Hepatocyte (in vitro differentiated cells): ENCODE data around the gene FRG2B. TPM values are rescaled to one million over a fixed set of nuclear protein-coding genes. Genes with fewer than 3 reads are reported as not detected.

Source experiments
- DNase-seq: peaks from one replicate; pipeline ENCODE4 v3.0.0-alpha.2; 2016; ENCODE audit warnings: low spot score
- H2AFZ ChIP-seq: fragments of 200-600 bp; sonication (generic); 2 replicates; pipeline ENCODE4 v1.6.0; 2016; ENCODE audit warnings: antibody characterized with exemption, mild to moderate bottlenecking
- H3K27ac ChIP-seq: fragments of 200-600 bp; sonication (generic); 2 replicates; pipeline ENCODE4 v1.5.1; 2016; ENCODE audit warnings: mild to moderate bottlenecking
- H3K27me3 ChIP-seq: fragments of 200-600 bp; sonication (generic); 2 replicates; pipeline ENCODE4 v1.6.1; 2016
- H3K36me3 ChIP-seq: fragments of 200-600 bp; sonication (generic); replicated peaks from 2 replicates; pipeline ENCODE4 v1.5.1; 2016; ENCODE audit warnings: low read depth; ENCODE audit not compliant: insufficient read depth
- H3K4me1 ChIP-seq: fragments of 200-600 bp; sonication (generic); 2 replicates; pipeline ENCODE4 v1.5.1; 2016; ENCODE audit warnings: mild to moderate bottlenecking, moderate library complexity; ENCODE audit not compliant: insufficient read depth
- H3K4me2 ChIP-seq: fragments of 200-600 bp; sonication (generic); 2 replicates; pipeline ENCODE4 v1.6.0; 2016
- H3K4me3 ChIP-seq: fragments of 200-600 bp; sonication (generic); 2 replicates; pipeline ENCODE4 v1.5.1; 2016; ENCODE audit warnings: mild to moderate bottlenecking
- H3K79me2 ChIP-seq: fragments of 200-600 bp; sonication (generic); 2 replicates; pipeline ENCODE4 v1.6.0; 2017; ENCODE audit warnings: mild to moderate bottlenecking
- H3K9me2 ChIP-seq: fragments of 200-600 bp; sonication (generic); replicated peaks from 2 replicates; pipeline ENCODE4 v1.6.0; 2017; ENCODE audit warnings: mild to moderate bottlenecking; ENCODE audit not compliant: insufficient read depth
- H3K9me3 ChIP-seq: fragments of 200-600 bp; sonication (generic); 2 replicates; pipeline ENCODE4 v1.5.1; 2016; ENCODE audit warnings: low read depth, mild to moderate bottlenecking
- H4K20me1 ChIP-seq: fragments of 200-600 bp; sonication (generic); 2 replicates; pipeline ENCODE4 v1.6.0; 2016; ENCODE audit warnings: mild to moderate bottlenecking; ENCODE audit not compliant: insufficient read depth, poor library complexity, severe bottlenecking
- EZH2 ChIP-seq: fragments of 200-600 bp; sonication (generic); IDR thresholded peaks from 2 replicates; pipeline ENCODE4 v1.6.1; 2016; ENCODE audit warnings: antibody characterized with exemption, mild to moderate bottlenecking, borderline replicate concordance
- EZH2phosphoT487 ChIP-seq: fragments of 200-600 bp; sonication (generic); IDR thresholded peaks from one replicate; pipeline ENCODE4 v1.6.1; 2018; ENCODE audit warnings: antibody characterized with exemption, mild to moderate bottlenecking, low read depth, moderate library complexity; ENCODE audit not compliant: unreplicated experiment, severe bottlenecking
- WGBS: methylation state at CpG from one replicate; pipeline ENCODE4 v1.1.6; 2016; ENCODE audit warnings: low lambda C conversion rate; ENCODE audit errors: missing lambda C conversion rate; 5-methylcytosine and 5-hydroxymethylcytosine counted together
- polyA plus RNA-seq: library from polyadenylated mRNA; unstranded; fragments of >200 nt; fragmentation: Nextera tagmentation; extraction: Ambion mirVana; gene quantifications from 2 replicates; pipeline ENCODE4 v1.2.1, GENCODE V29; 2016
- total RNA-seq: library from RNA; depleted of rRNA; stranded (reverse); fragments of >200 nt; gene quantifications from 2 replicates; pipeline ENCODE4 v1.2.3, GENCODE V29; 2014
- TF ChIP-seq, protein P1 (sequence below): fragments of 200-600 bp; sonication (generic); IDR thresholded peaks from 2 replicates; pipeline ENCODE4 v1.5.1; 2016; ENCODE audit warnings: antibody characterized with exemption, mild to moderate bottlenecking; ENCODE audit not compliant: poor library complexity

Gene FRG2B
- total and polyA plus RNA-seq, 2 experiments from 2014 or later, result not detected

DNA sequence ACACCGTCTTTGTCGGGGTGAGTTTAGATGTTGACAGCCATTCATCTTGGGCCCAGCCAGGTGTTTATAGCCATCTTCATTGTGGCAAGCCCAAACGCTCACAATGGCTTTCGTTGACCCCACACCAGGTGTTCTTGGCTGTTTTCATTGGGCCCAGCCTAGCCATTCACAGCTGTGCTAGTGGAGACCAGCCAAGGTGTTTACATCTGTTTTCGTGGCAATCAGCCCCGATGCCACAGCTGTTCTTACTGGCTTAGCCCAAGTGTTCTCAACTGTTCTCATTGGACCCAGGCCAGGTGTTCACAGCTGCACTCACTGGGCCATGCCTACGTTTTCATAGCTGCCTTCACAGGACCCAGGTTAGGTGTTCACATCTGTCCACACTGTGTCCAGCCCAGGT is 7.7 kb downstream of the FRG2B start:
- no peaks in the 10 kb centered on the region for H4K20me1 ChIP-seq
- no peaks in the 10 kb centered on the region for H3K4me1 ChIP-seq
- no peak overlapping the region for H2AFZ ChIP-seq
- H3K36me3 ChIP-seq, result no peaks in the 10 kb centered on the region
- no peak overlapping the region for H3K27ac ChIP-seq
- H3K27me3 ChIP-seq, result no peaks in the 10 kb centered on the region
- TF ChIP-seq EZH2phosphoT487, result no peak
- TF ChIP-seq EZH2, result no peak
- TF ChIP-seq, protein P1, sequence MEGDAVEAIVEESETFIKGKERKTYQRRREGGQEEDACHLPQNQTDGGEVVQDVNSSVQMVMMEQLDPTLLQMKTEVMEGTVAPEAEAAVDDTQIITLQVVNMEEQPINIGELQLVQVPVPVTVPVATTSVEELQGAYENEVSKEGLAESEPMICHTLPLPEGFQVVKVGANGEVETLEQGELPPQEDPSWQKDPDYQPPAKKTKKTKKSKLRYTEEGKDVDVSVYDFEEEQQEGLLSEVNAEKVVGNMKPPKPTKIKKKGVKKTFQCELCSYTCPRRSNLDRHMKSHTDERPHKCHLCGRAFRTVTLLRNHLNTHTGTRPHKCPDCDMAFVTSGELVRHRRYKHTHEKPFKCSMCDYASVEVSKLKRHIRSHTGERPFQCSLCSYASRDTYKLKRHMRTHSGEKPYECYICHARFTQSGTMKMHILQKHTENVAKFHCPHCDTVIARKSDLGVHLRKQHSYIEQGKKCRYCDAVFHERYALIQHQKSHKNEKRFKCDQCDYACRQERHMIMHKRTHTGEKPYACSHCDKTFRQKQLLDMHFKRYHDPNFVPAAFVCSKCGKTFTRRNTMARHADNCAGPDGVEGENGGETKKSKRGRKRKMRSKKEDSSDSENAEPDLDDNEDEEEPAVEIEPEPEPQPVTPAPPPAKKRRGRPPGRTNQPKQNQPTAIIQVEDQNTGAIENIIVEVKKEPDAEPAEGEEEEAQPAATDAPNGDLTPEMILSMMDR, result no peak
- no peak overlapping the region for H3K4me2 ChIP-seq
- no peaks in the 10 kb centered on the region for H3K9me3 ChIP-seq
- no peak for DNase-seq
- H3K79me2 ChIP-seq, result no peaks in the 10 kb centered on the region
- H3K9me2 ChIP-seq, result no peaks in the 10 kb centered on the region
- H3K4me3 ChIP-seq, result no peak overlapping the region
- 82% methylated on average over 7 of the region's 7 CpGs for WGBS

DNA sequence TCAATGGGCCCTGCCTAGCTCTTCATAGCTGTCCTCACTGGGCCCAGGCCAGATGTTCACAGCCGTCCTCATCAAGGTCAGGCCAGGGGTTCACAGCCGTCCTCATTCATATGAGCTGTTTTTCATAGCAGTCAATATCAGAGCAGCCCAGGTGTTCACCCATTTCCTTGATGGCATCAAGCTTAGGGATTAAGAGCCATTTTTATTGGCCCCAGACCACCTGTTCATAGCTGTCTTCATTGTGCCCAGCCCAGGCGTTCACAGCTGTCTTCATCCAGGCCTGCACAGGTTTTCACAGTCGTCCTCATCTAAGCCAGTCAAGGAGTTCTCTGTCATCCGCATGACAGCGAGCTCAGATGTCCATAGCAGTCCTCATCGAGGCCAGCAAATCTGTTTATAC is 9.4 kb downstream of the FRG2B start:
- Histone ChIP-seq H3K27ac (no peak overlapping the region), H3K36me3 (no peaks in the 10 kb centered on the region), H4K20me1 (no peaks in the 10 kb centered on the region), H3K4me1 (no peaks in the 10 kb centered on the region), H3K79me2 (no peaks in the 10 kb centered on the region), H3K9me2 (no peaks in the 10 kb centered on the region), H3K27me3 (no peaks in the 10 kb centered on the region), H2AFZ (no peak overlapping the region), H3K9me3 (no peaks in the 10 kb centered on the region), H3K4me3 (no peak overlapping the region), H3K4me2 (no peak overlapping the region)
- WGBS, result 66% methylated on average over 7 of the region's 7 CpGs
- no peak for DNase-seq
- TF ChIP-seq, protein P1, result no peak
- no peak for TF ChIP-seq EZH2phosphoT487
- no peak for TF ChIP-seq EZH2

DNA sequence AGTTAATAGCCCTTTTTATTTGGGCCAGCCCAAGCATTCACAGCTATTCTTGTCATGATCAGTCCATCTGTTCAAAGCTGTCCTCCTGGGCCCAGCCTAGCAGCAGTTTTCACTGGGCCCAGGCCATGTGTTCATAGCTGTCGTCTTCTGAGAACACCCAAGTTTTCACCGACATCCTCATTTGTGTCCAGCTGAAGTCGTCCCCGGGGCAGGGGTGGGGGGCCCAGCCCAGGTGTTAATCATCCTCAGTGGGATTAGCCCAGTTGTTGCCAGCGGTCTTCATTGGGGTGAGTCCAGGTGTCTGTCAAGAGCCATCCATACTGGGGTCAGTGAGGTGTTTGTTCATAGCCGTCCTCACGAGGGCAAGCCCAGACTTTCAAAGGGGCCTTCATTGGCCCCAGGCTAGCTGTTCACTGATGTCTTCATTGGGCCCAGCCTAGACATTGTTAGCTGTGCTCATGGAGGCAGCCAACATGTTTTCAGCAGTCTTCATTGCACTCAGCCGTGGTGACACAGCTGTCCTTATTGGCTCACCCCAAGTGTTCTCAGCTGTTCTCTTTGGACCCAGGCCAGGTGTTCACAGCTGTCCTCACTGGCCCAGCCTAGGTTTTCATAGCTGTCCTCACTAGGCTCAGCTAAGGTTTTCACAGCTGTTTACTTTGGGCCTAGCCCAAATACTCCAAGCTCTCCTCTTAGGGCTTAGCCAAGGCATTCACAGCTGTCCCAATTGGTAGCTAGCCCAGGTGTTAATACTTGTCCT is 10.0 kb downstream of the FRG2B start:
- Histone ChIP-seq H3K4me3 (no peak overlapping the region), H3K27ac (no peak overlapping the region), H3K36me3 (no peaks in the 10 kb centered on the region), H3K4me2 (no peak overlapping the region), H3K9me3 (no peaks in the 10 kb centered on the region), H3K79me2 (no peaks in the 10 kb centered on the region), H3K4me1 (no peaks in the 10 kb centered on the region), H3K9me2 (no peaks in the 10 kb centered on the region), H4K20me1 (no peaks in the 10 kb centered on the region), H3K27me3 (no peaks in the 10 kb centered on the region), H2AFZ (no peak overlapping the region)
- 91% methylated on average over 8 of the region's 8 CpGs for WGBS
- TF ChIP-seq EZH2 (no peak), EZH2phosphoT487 (no peak)
- TF ChIP-seq, protein P1, result no peak
- DNase-seq, result no peak
